NT2/D1 (cell line): ENCODE measurements around the gene SMIM1.

Experiments
- DNase-seq: peaks from one replicate; pipeline ENCODE4 v3.0.0-alpha.2; 2011; ENCODE audit warnings: low read depth, low spot score
- H3K27me3 ChIP-seq: 2 replicates; pipeline ENCODE4 v1.6.0; 2011; ENCODE audit warnings: mild to moderate bottlenecking; ENCODE audit not compliant: insufficient read length, insufficient read depth
- H3K36me3 ChIP-seq: 2 replicates; pipeline ENCODE4 v1.6.1; 2011; ENCODE audit warnings: mild to moderate bottlenecking, low read length, mixed read lengths; ENCODE audit not compliant: insufficient read depth, insufficient read length
- H3K4me1 ChIP-seq: 2 replicates; pipeline ENCODE4 v1.5.1; 2011; ENCODE audit not compliant: insufficient read depth, insufficient read length
- H3K4me3 ChIP-seq: 2 replicates; pipeline ENCODE4 v1.5.1; 2011; ENCODE audit warnings: low read depth; ENCODE audit not compliant: insufficient read length
- H3K9ac ChIP-seq: 2 replicates; pipeline ENCODE4 v1.6.0; 2011; ENCODE audit warnings: low read depth; ENCODE audit not compliant: insufficient read length
- H3K9me3 ChIP-seq: 2 replicates; pipeline ENCODE4 v1.5.1; 2011; ENCODE audit warnings: mild to moderate bottlenecking, low read length; ENCODE audit not compliant: insufficient read depth
- SUZ12 ChIP-seq: IDR thresholded peaks from 2 replicates; pipeline ENCODE4 v1.6.1; 2011; ENCODE audit not compliant: insufficient read length, insufficient read depth; ENCODE audit errors: extremely low read depth
- YY1 ChIP-seq: IDR thresholded peaks from 2 replicates; pipeline ENCODE4 v1.6.1; 2011; ENCODE audit not compliant: insufficient read length, insufficient read depth
- ZNF274 ChIP-seq: IDR thresholded peaks from 2 replicates; pipeline ENCODE4 v1.6.1; 2011; ENCODE audit warnings: mild to moderate bottlenecking, low read depth, low read length

SMIM1 gene

GRCh38 chr1:3780901-3781300 is 8.4 kb downstream of the SMIM1 start:
- H3K36me3 ChIP-seq = peaks cover 80% of the 10 kb centered on the region

GRCh38 chr1:3783651-3784474 is 11.3 kb downstream of the SMIM1 start:
- TF ChIP-seq ZNF274 = no peak
- no peaks in the 10 kb centered on the region for H3K27me3 ChIP-seq
- no peaks in the 10 kb centered on the region for H3K9me3 ChIP-seq
- no peak for DNase-seq
- H3K4me1 ChIP-seq = peaks cover 1% of the 10 kb centered on the region
- no peak overlapping the region for H3K4me3 ChIP-seq
- H3K36me3 ChIP-seq = peaks cover 88% of the 10 kb centered on the region
- no peak overlapping the region for H3K9ac ChIP-seq

More at GRCh38 chr1:3780901-3781300, 8.4 kb downstream of the SMIM1 start:
- Histone ChIP-seq H3K4me3 (no peak overlapping the region), H3K9ac (no peak overlapping the region), H3K27me3 (no peaks in the 10 kb centered on the region), H3K9me3 (no peaks in the 10 kb centered on the region), H3K4me1 (peaks cover 4% of the 10 kb centered on the region)
- no peak for DNase-seq
- TF ChIP-seq YY1 (no peak), SUZ12 (no peak), ZNF274 (no peak)

GRCh38 chr1:3785045-3785444 is 12.5 kb downstream of the SMIM1 start:
- TF ChIP-seq YY1 (no peak), ZNF274 (no peak), SUZ12 (no peak)
- peaks cover 88% of the 10 kb centered on the region for H3K36me3 ChIP-seq
- no peak for DNase-seq

GRCh38 chr1:3785456-3786157 is 13.1 kb downstream of the SMIM1 start:
- Histone ChIP-seq H3K9ac (no peak overlapping the region), H3K9me3 (no peaks in the 10 kb centered on the region), H3K36me3 (peaks cover 88% of the 10 kb centered on the region), H3K27me3 (no peaks in the 10 kb centered on the region), H3K4me1 (peaks cover 8% of the 10 kb centered on the region), H3K4me3 (no peak overlapping the region)
- TF ChIP-seq YY1 (no peak), ZNF274 (no peak), SUZ12 (no peak)
- DNase-seq = no peak

More at GRCh38 chr1:3785045-3785444, 12.5 kb downstream of the SMIM1 start:
- Histone ChIP-seq H3K4me3 (no peak overlapping the region), H3K9me3 (no peaks in the 10 kb centered on the region), H3K4me1 (peaks cover 5% of the 10 kb centered on the region), H3K27me3 (no peaks in the 10 kb centered on the region), H3K9ac (no peak overlapping the region)

GRCh38 chr1:3786468-3787348 is 14.2 kb downstream of the SMIM1 start:
- no peaks in the 10 kb centered on the region for H3K27me3 ChIP-seq
- no peak overlapping the region for H3K4me3 ChIP-seq
- H3K36me3 ChIP-seq = peaks cover 80% of the 10 kb centered on the region
- no peaks in the 10 kb centered on the region for H3K9me3 ChIP-seq
- no peak for TF ChIP-seq YY1
- TF ChIP-seq ZNF274 = no peak
- TF ChIP-seq SUZ12 = no peak
- DNase-seq = no peak
- no peak overlapping the region for H3K9ac ChIP-seq
- peaks cover 8% of the 10 kb centered on the region for H3K4me1 ChIP-seq

GRCh38 chr1:3787349-3787715 is 14.8 kb downstream of the SMIM1 start:
- Histone ChIP-seq H3K9ac (no peak overlapping the region), H3K4me1 (peaks cover 11% of the 10 kb centered on the region), H3K4me3 (no peak overlapping the region), H3K36me3 (peaks cover 79% of the 10 kb centered on the region), H3K27me3 (no peaks in the 10 kb centered on the region), H3K9me3 (no peaks in the 10 kb centered on the region)
- DNase-seq = no peak
- TF ChIP-seq ZNF274 (no peak), YY1 (no peak), SUZ12 (no peak)
